ENCODE results near the gene EYA4.
"Not testable (repeated sequence)": the region's sequence is repeated elsewhere in the genome, so short reads cannot be mapped to it uniquely, and the experiment has no call there.

EYA4 gene

DNA sequence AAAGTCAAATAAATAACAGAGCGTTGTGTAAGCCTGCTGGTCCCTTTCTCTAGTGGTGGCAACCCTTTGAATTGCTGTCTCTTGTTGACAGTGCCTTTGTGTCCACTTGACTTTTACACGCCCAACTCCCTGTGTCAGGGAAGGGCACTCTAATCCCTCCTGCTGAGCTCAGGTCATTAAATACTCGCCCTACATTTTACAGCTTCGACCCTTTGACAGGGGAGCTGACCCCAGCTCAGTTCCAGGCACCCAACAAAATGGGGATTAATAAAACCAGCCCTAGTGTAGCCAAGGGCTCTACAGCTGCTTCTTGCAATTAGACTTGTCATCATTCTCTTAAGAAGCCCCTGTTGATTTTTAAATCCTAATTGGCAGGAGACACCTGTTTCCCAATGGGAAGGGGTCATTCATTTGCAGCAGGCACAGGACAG is 308.2 kb downstream of the EYA4 start:
- Histone ChIP-seq H3K4me3 (ENCODE audit: insufficient read length, low read depth) (no peak overlapping the region), H3K27me3 (ENCODE audit: insufficient read depth, insufficient read length) (no peaks in the 10 kb centered on the region), H3K4me1 (ENCODE audit: insufficient read depth, insufficient read length) (no peaks in the 10 kb centered on the region), H3K9me3 (ENCODE audit: insufficient read depth, low read length) (no peaks in the 10 kb centered on the region), H3K9ac (ENCODE audit: insufficient read length, low read depth) (no peak overlapping the region), H3K36me3 (ENCODE audit: insufficient read depth, insufficient read length, low read length) (no peaks in the 10 kb centered on the region)
- DNase-seq (ENCODE audit: low read depth, low spot score) = no peak
- TF ChIP-seq YY1 (IDR thresholded peaks at IDR 0.05; ENCODE audit: insufficient read depth, insufficient read length) (no peak), ZNF274 (IDR thresholded peaks at IDR 0.05; ENCODE audit: low read depth, low read length) (no peak), SUZ12 (IDR thresholded peaks at IDR 0.05; ENCODE audit: extremely low read depth, insufficient read depth, insufficient read length) (no peak)

DNA sequence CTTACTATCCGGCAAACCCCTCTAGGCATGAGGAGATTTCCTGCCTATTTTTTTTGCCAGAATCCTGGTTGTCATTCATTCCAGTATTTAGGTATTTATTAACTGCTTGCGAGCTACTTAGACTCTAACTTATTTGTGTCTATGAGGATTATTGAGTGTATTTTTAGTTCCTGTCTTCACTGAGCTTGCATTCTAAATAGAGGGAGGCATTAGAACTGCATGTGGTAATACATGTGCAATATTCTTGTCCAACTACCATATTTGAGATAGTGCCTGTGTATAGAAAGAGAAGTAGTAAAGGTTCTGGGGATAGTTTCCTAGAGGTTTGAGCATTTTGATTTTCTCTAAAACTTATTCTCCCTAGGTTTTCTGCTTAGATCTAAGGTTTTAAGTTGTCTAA is 308.9 kb downstream of the EYA4 start:
- no peaks in the 10 kb centered on the region for H3K36me3 ChIP-seq (ENCODE audit: insufficient read depth, insufficient read length, low read length)
- no peaks in the 10 kb centered on the region for H3K27me3 ChIP-seq (ENCODE audit: insufficient read depth, insufficient read length)
- no peak for DNase-seq (ENCODE audit: low read depth, low spot score)

DNA sequence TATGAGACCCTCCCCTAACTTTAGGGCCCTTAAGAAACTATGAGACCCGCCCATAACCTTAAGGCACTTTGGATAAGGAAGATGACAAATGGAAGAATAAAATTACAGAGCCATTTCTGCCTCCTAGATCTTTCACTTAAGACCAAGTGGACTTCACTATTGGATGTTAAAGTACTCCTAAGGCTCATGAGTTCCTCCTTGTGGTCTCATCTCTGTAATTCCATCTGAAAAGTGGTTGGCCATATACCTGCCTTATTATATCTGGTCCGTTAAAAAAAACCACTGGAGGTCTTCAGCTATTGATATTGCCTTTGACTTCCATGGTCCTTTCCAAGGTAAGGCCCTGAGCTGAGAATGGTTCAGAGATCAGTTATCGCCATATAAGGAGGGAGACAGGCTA is 310.3 kb downstream of the EYA4 start:
- no peak overlapping the region for H3K9ac ChIP-seq (ENCODE audit: insufficient read length, low read depth)
- TF ChIP-seq SUZ12 (IDR thresholded peaks at IDR 0.05; ENCODE audit: extremely low read depth, insufficient read depth, insufficient read length) = no peak
- no peak overlapping the region for H3K4me3 ChIP-seq (ENCODE audit: insufficient read length, low read depth)
- no peaks in the 10 kb centered on the region for H3K27me3 ChIP-seq (ENCODE audit: insufficient read depth, insufficient read length)
- H3K36me3 ChIP-seq (ENCODE audit: insufficient read depth, insufficient read length, low read length) = no peaks in the 10 kb centered on the region
- no peaks in the 10 kb centered on the region for H3K4me1 ChIP-seq (ENCODE audit: insufficient read depth, insufficient read length)
- no peak for DNase-seq (ENCODE audit: low read depth, low spot score)
- H3K9me3 ChIP-seq (ENCODE audit: insufficient read depth, low read length) = no peaks in the 10 kb centered on the region

More for the DNA sequence above, 308.9 kb downstream of the EYA4 start:
- no peak overlapping the region for H3K4me3 ChIP-seq (ENCODE audit: insufficient read length, low read depth)
- TF ChIP-seq ZNF274 (IDR thresholded peaks at IDR 0.05; ENCODE audit: low read depth, low read length) (no peak), SUZ12 (IDR thresholded peaks at IDR 0.05; ENCODE audit: extremely low read depth, insufficient read depth, insufficient read length) (no peak), YY1 (IDR thresholded peaks at IDR 0.05; ENCODE audit: insufficient read depth, insufficient read length) (no peak)
- H3K9ac ChIP-seq (ENCODE audit: insufficient read length, low read depth) = no peak overlapping the region
- no peaks in the 10 kb centered on the region for H3K9me3 ChIP-seq (ENCODE audit: insufficient read depth, low read length)
- no peaks in the 10 kb centered on the region for H3K4me1 ChIP-seq (ENCODE audit: insufficient read depth, insufficient read length)

DNA sequence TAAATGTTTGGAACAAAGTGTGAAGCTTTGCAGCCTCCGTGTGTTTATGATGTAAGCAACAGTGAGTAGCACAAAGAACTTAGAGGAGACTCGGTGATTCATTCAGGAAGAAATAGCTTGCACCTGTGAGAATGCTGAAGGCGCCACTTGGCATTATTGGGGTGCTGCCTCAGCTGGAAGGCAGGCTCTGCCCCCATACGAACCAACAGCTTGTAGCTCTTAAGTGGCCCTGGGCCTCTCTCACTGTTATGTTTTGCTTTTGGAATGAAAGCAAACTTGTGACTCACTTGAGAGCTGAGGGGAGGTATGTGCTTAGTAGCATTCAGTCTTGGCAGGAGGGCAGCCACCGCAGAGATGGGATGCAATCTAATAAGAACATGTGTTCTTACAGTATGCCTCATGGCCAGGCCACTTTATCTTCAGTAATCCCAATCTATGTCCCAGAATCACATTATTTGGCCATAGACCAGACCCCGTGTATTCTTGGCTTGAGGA is 310.7 kb downstream of the EYA4 start:
- H3K9ac ChIP-seq (ENCODE audit: insufficient read length, low read depth) = no peak overlapping the region
- TF ChIP-seq ZNF274 (IDR thresholded peaks at IDR 0.05; ENCODE audit: low read depth, low read length) = no peak
- no peak for TF ChIP-seq YY1 (IDR thresholded peaks at IDR 0.05; ENCODE audit: insufficient read depth, insufficient read length)
- TF ChIP-seq SUZ12 (IDR thresholded peaks at IDR 0.05; ENCODE audit: extremely low read depth, insufficient read depth, insufficient read length) = no peak
- no peaks in the 10 kb centered on the region for H3K36me3 ChIP-seq (ENCODE audit: insufficient read depth, insufficient read length, low read length)
- H3K9me3 ChIP-seq (ENCODE audit: insufficient read depth, low read length) = no peaks in the 10 kb centered on the region
- no peaks in the 10 kb centered on the region for H3K4me1 ChIP-seq (ENCODE audit: insufficient read depth, insufficient read length)
- no peaks in the 10 kb centered on the region for H3K27me3 ChIP-seq (ENCODE audit: insufficient read depth, insufficient read length)
- no peak overlapping the region for H3K4me3 ChIP-seq (ENCODE audit: insufficient read length, low read depth)
- DNase-seq (ENCODE audit: low read depth, low spot score) = no peak

DNA sequence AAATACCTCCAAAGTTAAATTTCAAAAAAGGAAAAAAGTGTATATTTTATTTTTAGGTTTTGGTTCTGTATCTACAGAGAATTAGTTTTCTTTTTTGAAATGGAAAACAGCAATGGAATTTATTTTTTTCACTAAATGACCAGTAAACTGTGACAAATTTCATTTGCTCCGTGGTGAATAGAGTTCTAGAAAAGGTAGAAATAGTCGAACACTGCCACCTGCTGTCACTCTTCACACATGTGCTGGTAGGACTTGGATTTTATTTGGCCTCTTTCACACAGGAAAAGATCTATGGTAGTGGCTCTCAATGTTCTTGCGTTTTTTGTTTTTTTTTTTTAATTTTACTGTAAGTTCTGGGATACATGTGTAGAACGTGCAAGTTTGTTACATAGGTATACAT is 312.5 kb downstream of the EYA4 start:
- Histone ChIP-seq H3K36me3 (ENCODE audit: insufficient read depth, insufficient read length, low read length) (no peaks in the 10 kb centered on the region), H3K9ac (ENCODE audit: insufficient read length, low read depth) (no peak overlapping the region), H3K27me3 (ENCODE audit: insufficient read depth, insufficient read length) (no peaks in the 10 kb centered on the region), H3K4me3 (ENCODE audit: insufficient read length, low read depth) (no peak overlapping the region), H3K4me1 (ENCODE audit: insufficient read depth, insufficient read length) (no peaks in the 10 kb centered on the region), H3K9me3 (ENCODE audit: insufficient read depth, low read length) (no peaks in the 10 kb centered on the region; the same call in 1 of the 2 replicates)
- peak; percentile 30 for DNase-seq (ENCODE audit: low read depth, low spot score)
- TF ChIP-seq SUZ12 (IDR thresholded peaks at IDR 0.05; ENCODE audit: extremely low read depth, insufficient read depth, insufficient read length) = no peak
- no peak for TF ChIP-seq YY1 (IDR thresholded peaks at IDR 0.05; ENCODE audit: insufficient read depth, insufficient read length)

GRCh38 chr6:133554121-133554520 is 313.0 kb downstream of the EYA4 start:
- DNase-seq (ENCODE audit: low read depth, low spot score); H3K4me1 ChIP-seq (ENCODE audit: insufficient read depth, insufficient read length); H3K27me3 ChIP-seq (ENCODE audit: insufficient read depth, insufficient read length); H3K9ac ChIP-seq (ENCODE audit: insufficient read length, low read depth); H3K4me3 ChIP-seq (ENCODE audit: insufficient read length, low read depth); H3K9me3 ChIP-seq (ENCODE audit: insufficient read depth, low read length); H3K36me3 ChIP-seq (ENCODE audit: insufficient read depth, insufficient read length, low read length): not testable (repeated sequence)

- H3K9ac ChIP-seq (ENCODE audit: insufficient read length, low read depth) = no peak overlapping the region
Measured at GRCh38 chr6:133555685-133556084, 314.5 kb downstream of the EYA4 start.

DNA sequence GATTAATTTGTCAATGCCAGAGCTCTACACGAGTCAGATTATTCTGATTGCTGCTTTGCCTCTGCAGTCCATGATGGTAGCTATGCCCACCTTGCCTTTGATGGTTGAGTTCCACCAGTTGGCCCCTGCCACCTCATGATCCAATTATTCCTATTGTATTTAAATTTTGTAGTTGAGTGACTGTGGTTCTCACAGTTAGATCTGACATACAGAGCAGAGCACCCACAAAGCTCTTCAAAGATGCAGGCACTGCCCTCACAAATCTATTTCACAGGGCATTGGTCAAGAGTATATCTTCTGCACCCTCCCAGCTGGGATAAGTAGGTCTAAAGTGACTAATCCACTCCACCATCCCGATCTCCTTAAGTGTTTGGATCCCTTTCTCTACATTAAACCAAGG is 318.8 kb downstream of the EYA4 start:
- no peaks in the 10 kb centered on the region for H3K27me3 ChIP-seq (ENCODE audit: insufficient read depth, insufficient read length)
- no peaks in the 10 kb centered on the region for H3K36me3 ChIP-seq (ENCODE audit: insufficient read depth, insufficient read length, low read length)
- H3K4me3 ChIP-seq (ENCODE audit: insufficient read length, low read depth) = no peak overlapping the region
- H3K4me1 ChIP-seq (ENCODE audit: insufficient read depth, insufficient read length) = no peaks in the 10 kb centered on the region
- peaks cover 21% of the 10 kb centered on the region; the same call in 1 of the 2 replicates for H3K9me3 ChIP-seq (ENCODE audit: insufficient read depth, low read length)
- no peak overlapping the region for H3K9ac ChIP-seq (ENCODE audit: insufficient read length, low read depth)
- no peak for TF ChIP-seq ZNF274 (IDR thresholded peaks at IDR 0.05; ENCODE audit: low read depth, low read length)
- TF ChIP-seq SUZ12 (IDR thresholded peaks at IDR 0.05; ENCODE audit: extremely low read depth, insufficient read depth, insufficient read length) = no peak
- no peak for TF ChIP-seq YY1 (IDR thresholded peaks at IDR 0.05; ENCODE audit: insufficient read depth, insufficient read length)
- no peak for DNase-seq (ENCODE audit: low read depth, low spot score)

More at GRCh38 chr6:133555685-133556084, 314.5 kb downstream of the EYA4 start:
- Histone ChIP-seq H3K4me1 (ENCODE audit: insufficient read depth, insufficient read length) (no peaks in the 10 kb centered on the region), H3K9me3 (ENCODE audit: insufficient read depth, low read length) (peaks cover 18% of the 10 kb centered on the region; the same call in 1 of the 2 replicates), H3K36me3 (ENCODE audit: insufficient read depth, insufficient read length, low read length) (no peaks in the 10 kb centered on the region), H3K4me3 (ENCODE audit: insufficient read length, low read depth) (no peak overlapping the region), H3K27me3 (ENCODE audit: insufficient read depth, insufficient read length) (no peaks in the 10 kb centered on the region)
- DNase-seq (ENCODE audit: low read depth, low spot score) = no peak
- TF ChIP-seq SUZ12 (IDR thresholded peaks at IDR 0.05; ENCODE audit: extremely low read depth, insufficient read depth, insufficient read length) (no peak), ZNF274 (IDR thresholded peaks at IDR 0.05; ENCODE audit: low read depth, low read length) (no peak), YY1 (IDR thresholded peaks at IDR 0.05; ENCODE audit: insufficient read depth, insufficient read length) (no peak)

All from NT2/D1 (cell line).